Sigmoid colon (tissue), 7 donors: ENCODE measurements around the gene CIDEB. TPM values are rescaled to one million over a fixed set of nuclear protein-coding genes. Genes with fewer than 3 reads are reported as not detected.

Experiments
- DNase-seq: peaks from one replicate; pipeline ENCODE4 v3.0.0-alpha.2; 2019
- H3K27ac ChIP-seq, 4 donors: fragments of 200-600 bp; sonication (generic); one replicate each; pipeline ENCODE4 v1.5.1; 2016 to 2019; ENCODE audit warnings: mild to moderate bottlenecking in 1 of 4
- H3K27me3 ChIP-seq, 3 donors: fragments of 200-600 bp; sonication (generic); one replicate each; pipeline ENCODE4 v1.5.1; 2019; ENCODE audit warnings: mild to moderate bottlenecking in 1 of 3
- H3K36me3 ChIP-seq, 4 donors: fragments of 200-600 bp; sonication (generic); one replicate each; pipeline ENCODE4 v1.5.1; 2016 to 2019
- H3K4me1 ChIP-seq, 4 donors: fragments of 200-600 bp; sonication (generic); one replicate each; pipeline ENCODE4 v1.5.1; 2017 to 2019
- H3K4me3 ChIP-seq, 4 donors: fragments of 200-600 bp; sonication (generic); one replicate each; pipeline ENCODE4 v1.5.1; 2017 to 2019; ENCODE audit warnings: mild to moderate bottlenecking in 2 of 4, moderate library complexity in 1 of 4
- H3K9me3 ChIP-seq, 4 donors: fragments of 200-600 bp in 3 of 4; sonication (generic) in 3 of 4; one replicate each; pipeline versions ENCODE4 v1.5.1 to v1.6.1; 2013 to 2019
- EP300 ChIP-seq, 4 donors: sonication (generic); formaldehyde crosslinking; IDR thresholded peaks; one replicate each; pipeline ENCODE4 v1.6.1; 2017; ENCODE audit warnings: antibody characterized with exemption in 4 of 4
- POLR2A ChIP-seq, 2 donors: fragments of 450-650 bp; IDR thresholded peaks; one replicate each; pipeline ENCODE4 v1.6.1; 2016; ENCODE audit warnings: antibody characterized with exemption in 2 of 2, mild to moderate bottlenecking in 2 of 2, moderate library complexity in 2 of 2
- POLR2AphosphoS5 ChIP-seq, 4 donors: sonication (generic); formaldehyde crosslinking; IDR thresholded peaks; one replicate each; pipeline ENCODE4 v1.6.1; 2017; ENCODE audit warnings: antibody characterized with exemption in 4 of 4
- WGBS, 2 donors: extraction: QIAGEN DNeasy Blood & Tissue Kit; methylation state at CpG; one replicate each; pipeline ENCODE4 v1.1.7; 2013; 5-methylcytosine and 5-hydroxymethylcytosine counted together
- intact Hi-C: fragments of 100-400 bp; cut with DNase I; formaldehyde crosslinking; loops from one replicate; pipeline ENCODE4 v1.15.1; 2023
- polyA plus RNA-seq, 3 donors: library from polyadenylated mRNA; stranded (reverse); fragments of 200-250 nt; gene quantifications; one replicate each; pipeline ENCODE4 v1.2.3, GENCODE V29; 2013
- total RNA-seq, 4 donors: library from RNA; depleted of rRNA; stranded (reverse); fragments of >200 nt; gene quantifications; one replicate each; pipeline ENCODE4 v1.1.0, GENCODE V29; 2016
- TF ChIP-seq, protein P1 (sequence below), 4 experiments: fragments of 450-650 bp in 3 of 4; fragments of 200-600 bp in 1 of 4; IDR thresholded peaks; one replicate each; pipeline ENCODE4 v1.5.1; 2016 to 2019; ENCODE audit warnings: antibody characterized with exemption in 4 of 4, mild to moderate bottlenecking in 3 of 4, moderate library complexity in 2 of 4
- donor health status: healthy with polysubstance abuse.
- donor health status: Bipolar disorder and iron deficiency.
- donor health status: healthy.

CIDEB gene
- total and polyA plus RNA-seq, 7 donors = 4.7 to 9.5 (median 7.8) TPM

DNA sequence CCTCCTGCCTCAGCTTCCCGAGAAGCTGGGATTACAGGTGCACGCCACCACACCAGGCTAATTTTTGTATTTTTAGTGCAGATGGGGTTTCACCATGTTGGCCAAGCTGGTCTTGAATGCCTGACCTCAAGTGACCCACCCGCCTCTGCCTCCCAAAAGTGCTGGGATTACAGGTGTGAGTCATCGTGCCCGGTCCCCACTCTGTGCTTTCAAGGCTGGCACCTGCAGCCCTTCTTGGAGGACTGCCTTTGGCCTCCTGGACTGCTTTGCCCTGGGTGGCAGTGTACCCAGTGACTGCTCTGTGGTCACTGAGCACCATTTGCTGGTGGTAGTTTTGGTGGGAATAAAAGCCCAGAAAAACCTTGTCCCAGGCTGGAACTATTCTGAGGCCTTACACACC, 20.8 kb downstream of the CIDEB start:
- intact Hi-C loops = no loop called here
- H3K4me1 ChIP-seq = no peaks in the 10 kb centered on the region

DNA sequence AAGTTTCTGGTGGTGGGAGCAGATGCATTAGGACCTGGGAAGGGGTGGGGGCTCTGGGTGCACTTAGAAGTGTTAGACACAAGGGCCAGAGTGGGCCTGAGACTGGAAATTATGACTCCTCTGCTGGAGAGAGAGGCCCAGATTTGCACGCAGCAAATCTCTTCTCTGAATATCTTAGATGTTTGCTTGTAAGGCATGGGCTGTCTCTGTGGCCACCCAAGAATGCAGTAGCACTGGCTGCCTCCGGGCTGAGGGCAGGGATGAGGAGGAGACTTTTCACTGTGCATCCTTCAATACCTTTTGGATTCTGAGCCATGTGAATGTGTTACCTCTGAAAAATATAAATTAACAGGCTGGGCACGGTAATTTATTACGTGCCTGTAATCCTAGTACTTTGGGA, 22.4 kb downstream of the CIDEB start:
- H3K4me3 ChIP-seq = no peak overlapping the region
- 80 to 88% methylated on average over 4 of the region's 4 CpGs for WGBS, 2 donors

More for the DNA sequence above, 20.8 kb downstream of the CIDEB start:
- 96 to 97% methylated on average over 5 of the region's 5 CpGs for WGBS, 2 donors
- H3K27ac ChIP-seq = no peak overlapping the region
- TF ChIP-seq POLR2A (IDR thresholded peaks at IDR 0.05) (no peak), POLR2AphosphoS5 (IDR thresholded peaks at IDR 0.05) (no peak), EP300 (IDR thresholded peaks at IDR 0.05) (no peak)
- TF ChIP-seq, protein P1, sequence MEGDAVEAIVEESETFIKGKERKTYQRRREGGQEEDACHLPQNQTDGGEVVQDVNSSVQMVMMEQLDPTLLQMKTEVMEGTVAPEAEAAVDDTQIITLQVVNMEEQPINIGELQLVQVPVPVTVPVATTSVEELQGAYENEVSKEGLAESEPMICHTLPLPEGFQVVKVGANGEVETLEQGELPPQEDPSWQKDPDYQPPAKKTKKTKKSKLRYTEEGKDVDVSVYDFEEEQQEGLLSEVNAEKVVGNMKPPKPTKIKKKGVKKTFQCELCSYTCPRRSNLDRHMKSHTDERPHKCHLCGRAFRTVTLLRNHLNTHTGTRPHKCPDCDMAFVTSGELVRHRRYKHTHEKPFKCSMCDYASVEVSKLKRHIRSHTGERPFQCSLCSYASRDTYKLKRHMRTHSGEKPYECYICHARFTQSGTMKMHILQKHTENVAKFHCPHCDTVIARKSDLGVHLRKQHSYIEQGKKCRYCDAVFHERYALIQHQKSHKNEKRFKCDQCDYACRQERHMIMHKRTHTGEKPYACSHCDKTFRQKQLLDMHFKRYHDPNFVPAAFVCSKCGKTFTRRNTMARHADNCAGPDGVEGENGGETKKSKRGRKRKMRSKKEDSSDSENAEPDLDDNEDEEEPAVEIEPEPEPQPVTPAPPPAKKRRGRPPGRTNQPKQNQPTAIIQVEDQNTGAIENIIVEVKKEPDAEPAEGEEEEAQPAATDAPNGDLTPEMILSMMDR (IDR thresholded peaks at IDR 0.05) = no peak
- H3K36me3 ChIP-seq = peaks cover 11 to 29% (median 14%) of the 10 kb centered on the region in 4 donors
- no peak overlapping the region for H3K4me3 ChIP-seq
- no peaks in the 10 kb centered on the region for H3K9me3 ChIP-seq
- no peaks in the 10 kb centered on the region for H3K27me3 ChIP-seq
- no peak for DNase-seq

DNA sequence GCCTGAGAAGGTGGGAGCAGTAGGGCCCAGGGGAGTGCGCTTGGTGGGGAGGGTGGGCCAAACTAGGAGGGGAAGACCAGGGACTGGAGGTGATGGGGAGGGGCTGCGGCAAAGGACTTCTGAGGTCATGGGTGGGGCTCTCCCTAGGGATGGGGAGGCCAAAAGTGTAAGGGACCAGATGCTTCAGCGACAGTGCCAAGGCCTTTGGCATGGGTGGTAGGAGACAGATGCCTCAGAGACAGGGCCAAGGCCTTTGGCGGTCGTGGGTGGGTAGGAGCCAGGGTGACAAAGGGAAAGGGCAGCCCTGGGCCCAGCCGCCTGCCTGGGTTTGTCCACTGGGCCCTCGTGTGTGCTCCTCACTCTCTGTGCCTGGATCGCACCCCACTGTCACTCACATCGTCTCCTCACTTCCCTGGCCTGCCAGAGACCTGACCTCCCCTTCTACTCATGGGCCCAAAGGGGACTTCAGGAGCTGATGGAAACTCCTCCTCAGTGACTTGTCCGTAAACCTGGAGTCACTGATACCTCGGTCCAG, 23.2 kb downstream of the CIDEB start:
- intact Hi-C loops = no loop called here
- H3K27me3 ChIP-seq = no peaks in the 10 kb centered on the region
- no peak for TF ChIP-seq EP300 (IDR thresholded peaks at IDR 0.05)
- no peak for TF ChIP-seq POLR2A (IDR thresholded peaks at IDR 0.05)
- TF ChIP-seq, protein P1 (IDR thresholded peaks at IDR 0.05) = no peak
- no peak for TF ChIP-seq POLR2AphosphoS5 (IDR thresholded peaks at IDR 0.05)
- no peaks in the 10 kb centered on the region for H3K9me3 ChIP-seq
- H3K4me1 ChIP-seq = no peaks in the 10 kb centered on the region
- H3K36me3 ChIP-seq = peaks cover 0 to 4% (median under 1%) of the 10 kb centered on the region in 4 donors
- DNase-seq = no peak
- H3K4me3 ChIP-seq = no peak overlapping the region
- WGBS, 2 donors = 83 to 85% methylated on average over 11 of the region's 11 CpGs
- H3K27ac ChIP-seq = no peak overlapping the region

More for the DNA sequence above, 22.4 kb downstream of the CIDEB start:
- TF ChIP-seq, protein P1 (IDR thresholded peaks at IDR 0.05) = no peak
- TF ChIP-seq POLR2A (IDR thresholded peaks at IDR 0.05) (no peak), POLR2AphosphoS5 (IDR thresholded peaks at IDR 0.05) (no peak), EP300 (IDR thresholded peaks at IDR 0.05) (no peak)
- Histone ChIP-seq H3K27me3 (no peaks in the 10 kb centered on the region), H3K27ac (no peak overlapping the region), H3K4me1 (no peaks in the 10 kb centered on the region), H3K36me3 (peaks cover 0 to 12% (median 7%) of the 10 kb centered on the region in 4 donors), H3K9me3 (no peaks in the 10 kb centered on the region)
- intact Hi-C loops = no loop called here
- no peak for DNase-seq

DNA sequence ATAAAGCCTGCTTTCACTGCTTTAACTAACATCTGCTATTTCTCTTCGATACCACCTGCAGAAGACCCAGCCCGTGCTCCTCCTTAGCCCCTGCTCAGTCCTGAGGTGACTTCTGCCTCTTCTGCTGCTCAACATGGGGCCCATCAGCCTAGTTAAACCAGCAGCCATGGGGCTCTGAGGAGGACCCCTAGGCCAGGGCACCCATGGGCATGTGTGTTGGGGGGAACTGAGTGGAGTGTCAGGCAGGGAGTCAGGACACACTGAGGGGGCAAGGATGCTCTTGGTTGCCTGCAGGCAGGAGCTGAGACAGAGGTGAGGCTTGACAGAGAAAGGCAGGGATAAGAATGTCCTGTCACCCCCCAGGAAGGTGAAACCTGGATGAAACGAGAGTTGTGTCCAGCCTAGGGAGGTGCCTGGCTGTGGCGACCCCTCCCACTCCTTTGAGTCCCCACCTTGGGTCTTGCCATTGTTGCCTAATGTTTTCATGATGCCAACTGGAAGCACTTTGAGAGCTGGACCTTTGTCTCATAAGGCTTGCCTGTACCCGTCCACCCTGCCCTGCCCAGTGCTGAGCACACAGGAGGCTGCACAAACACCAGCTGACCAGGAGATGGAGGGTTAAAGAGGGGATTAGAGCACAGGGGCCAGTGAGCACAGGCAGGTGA, 23.8 kb downstream of the CIDEB start:
- no peak for TF ChIP-seq EP300 (IDR thresholded peaks at IDR 0.05)
- TF ChIP-seq POLR2A (IDR thresholded peaks at IDR 0.05) = no peak
- TF ChIP-seq POLR2AphosphoS5 (IDR thresholded peaks at IDR 0.05) = no peak
- TF ChIP-seq, protein P1 (IDR thresholded peaks at IDR 0.05) = no peak
- H3K27me3 ChIP-seq = no peaks in the 10 kb centered on the region
- no peak overlapping the region for H3K27ac ChIP-seq
- no peak for DNase-seq
- 91 to 94% methylated on average over 5 of the region's 5 CpGs for WGBS, 2 donors
- no peaks in the 10 kb centered on the region for H3K36me3 ChIP-seq
- intact Hi-C loops = no loop called here
- H3K4me1 ChIP-seq = no peaks in the 10 kb centered on the region
- no peak overlapping the region for H3K4me3 ChIP-seq
- H3K9me3 ChIP-seq = no peaks in the 10 kb centered on the region
